Gastrocnemius medialis (tissue), 4 donors: ENCODE results near the gene ZG16B. TPM values are rescaled to one million over a fixed set of nuclear protein-coding genes. Genes with fewer than 3 reads are reported as not detected.

Experiments used
- ATAC-seq, 2 donors: fragments of 150-250 bp; one replicate each; pipeline ENCODE4 v1.9.1; 2016
- DNase-seq, 2 donors: peaks; one replicate each; pipeline ENCODE4 v3.0.0-alpha.2; 2019
- H3K27ac ChIP-seq, 4 donors: fragments of 200-600 bp; sonication (generic); 1 replicate in 1 of 4; 2 replicates in 3 of 4; pipeline ENCODE4 v1.5.1; 2016 to 2018; ENCODE audit warnings: mild to moderate bottlenecking in 2 of 4, moderate library complexity in 1 of 4
- H3K27me3 ChIP-seq, 3 donors: fragments of 200-600 bp; sonication (generic) in 2 of 3; 1 replicate in 1 of 3; 2 replicates in 2 of 3; pipeline versions ENCODE4 v1.5.1 to v1.6.0; 2016 to 2019; ENCODE audit warnings: mild to moderate bottlenecking in 1 of 3, moderate library complexity in 1 of 3
- H3K36me3 ChIP-seq, 2 donors: fragments of 200-600 bp; sonication (generic) in 1 of 2; one replicate each; pipeline ENCODE4 v1.5.1; 2017 to 2018
- H3K4me1 ChIP-seq, 2 donors: fragments of 200-600 bp; sonication (generic) in 1 of 2; one replicate each; pipeline ENCODE4 v1.5.1; 2016 to 2017; ENCODE audit warnings: mild to moderate bottlenecking in 2 of 2
- H3K4me3 ChIP-seq, 4 donors: fragments of 200-600 bp; sonication (generic) in 3 of 4; 1 replicate in 1 of 4; 2 replicates in 3 of 4; pipeline ENCODE4 v1.5.1; 2016 to 2019; ENCODE audit warnings: mild to moderate bottlenecking in 2 of 4
- H3K9me3 ChIP-seq, 3 donors: fragments of 200-600 bp; sonication (generic) in 2 of 3; 1 replicate in 1 of 3; 2 replicates in 2 of 3; pipeline ENCODE4 v1.5.1; 2016 to 2019
- CTCF ChIP-seq, 5 experiments: fragments of 450-650 bp in 3 of 5; fragments of 200-600 bp in 2 of 5; sonication (generic) in 2 of 5; IDR thresholded peaks in 4 of 5; conservative IDR thresholded peaks in 1 of 5; 1 replicate in 4 of 5; 2 replicates in 1 of 5; pipeline ENCODE4 v1.5.1; 2016 to 2019; ENCODE audit warnings: antibody characterized with exemption in 5 of 5, mild to moderate bottlenecking in 3 of 5, moderate library complexity in 3 of 5
- POLR2A ChIP-seq, 2 donors: fragments of 450-650 bp; IDR thresholded peaks; one replicate each; pipeline ENCODE4 v1.6.1; 2017; ENCODE audit warnings: antibody characterized with exemption in 2 of 2, mild to moderate bottlenecking in 2 of 2, moderate library complexity in 2 of 2
- in situ Hi-C, 4 donors: fragments of 200-750 bp; cut with MboI; loops; one replicate each; pipeline versions ENCODE4 v1.15.0 to v1.8.0; 2017; ENCODE audit warnings: low sequenced_read_pairs in 4 of 4
- intact Hi-C: fragments of 100-400 bp; cut with DNase I; formaldehyde crosslinking; loops from one replicate; pipeline ENCODE4 v1.15.1; 2023; ENCODE audit warnings: low total_unique reads
- total RNA-seq, 4 donors: library from RNA; depleted of rRNA; stranded (reverse); fragments of >200 nt; gene quantifications; one replicate each; pipeline versions ENCODE4 v1.1.0 to v1.2.3, GENCODE V29; 2016

ZG16B gene
- total RNA-seq, 4 donors from 2014 or later, result not detected

GRCh38 chr16:2835638-2836493 lies 5.8 kb downstream of the ZG16B start:
- Histone ChIP-seq H3K4me3 (no peak overlapping the region), H3K4me1 (no peaks in the 10 kb centered on the region), H3K36me3 (no peaks in the 10 kb centered on the region), H3K27me3 (peaks cover 0 to 30% (median 8%) of the 10 kb centered on the region in 3 donors), H3K27ac (no peak overlapping the region), H3K9me3 (no peaks in the 10 kb centered on the region)
- ATAC-seq, result no peak
- intact Hi-C loops, result no loop called here
- no peak for DNase-seq
- TF ChIP-seq CTCF (IDR thresholded peaks at IDR 0.05 in 4 of 5, conservative IDR thresholded peaks at IDR 0.05 in 1 of 5) (no peak), POLR2A (IDR thresholded peaks at IDR 0.05) (no peak)
- in situ Hi-C loops, result no loop called here

GRCh38 chr16:2836646-2837508 lies 6.8 kb downstream of the ZG16B start:
- no peaks in the 10 kb centered on the region for H3K4me1 ChIP-seq
- in situ Hi-C loops, result no loop called here
- no peaks in the 10 kb centered on the region for H3K36me3 ChIP-seq
- H3K27ac ChIP-seq, result no peak overlapping the region
- TF ChIP-seq CTCF (IDR thresholded peaks at IDR 0.05 in 4 of 5, conservative IDR thresholded peaks at IDR 0.05 in 1 of 5), result no peak
- no peak for TF ChIP-seq POLR2A (IDR thresholded peaks at IDR 0.05)
- H3K4me3 ChIP-seq, result no peak overlapping the region
- no peaks in the 10 kb centered on the region for H3K9me3 ChIP-seq
- no peak for DNase-seq
- ATAC-seq, result no peak
- peaks cover 0 to 34% (median 2%) of the 10 kb centered on the region in 3 donors for H3K27me3 ChIP-seq
- intact Hi-C loops, result no loop called here

- Histone ChIP-seq H3K36me3 (no peaks in the 10 kb centered on the region), H3K27ac (no peak overlapping the region), H3K4me3 (no peak overlapping the region), H3K27me3 (peaks cover 0 to 34% (median 0%) of the 10 kb centered on the region in 3 donors), H3K4me1 (no peaks in the 10 kb centered on the region), H3K9me3 (no peaks in the 10 kb centered on the region)
- TF ChIP-seq POLR2A (IDR thresholded peaks at IDR 0.05) (no peak), CTCF (IDR thresholded peaks at IDR 0.05 in 4 of 5, conservative IDR thresholded peaks at IDR 0.05 in 1 of 5) (peak in 4 of 5 experiments; percentile 48 to 71 (median 63))
- peak in 1 of 2 donors; percentile 68 for ATAC-seq
- DNase-seq, result no peak
- intact Hi-C loops (no loop called here), in situ Hi-C loops (no loop called here)
Measured at GRCh38 chr16:2838928-2839327, 8.8 kb downstream of the ZG16B start.

- in situ Hi-C loops (no loop called here), intact Hi-C loops (no loop called here)
- Histone ChIP-seq H3K4me3 (no peak overlapping the region), H3K9me3 (no peaks in the 10 kb centered on the region), H3K36me3 (no peaks in the 10 kb centered on the region), H3K27ac (no peak overlapping the region), H3K27me3 (peaks cover 0 to 34% (median 0%) of the 10 kb centered on the region in 3 donors), H3K4me1 (no peaks in the 10 kb centered on the region)
- no peak for DNase-seq
- ATAC-seq, result no peak
- TF ChIP-seq POLR2A (IDR thresholded peaks at IDR 0.05) (no peak), CTCF (IDR thresholded peaks at IDR 0.05 in 4 of 5, conservative IDR thresholded peaks at IDR 0.05 in 1 of 5) (no peak)
Measured at GRCh38 chr16:2839650-2840450, 9.7 kb downstream of the ZG16B start.
